ENCODE data around the gene TMEM107. TPM values are rescaled to one million over a fixed set of nuclear protein-coding genes. Genes with fewer than 3 reads are reported as not detected.

Gene TMEM107
- total RNA-seq, 1 experiment from 2014 or later = 30.1 TPM

DNA sequence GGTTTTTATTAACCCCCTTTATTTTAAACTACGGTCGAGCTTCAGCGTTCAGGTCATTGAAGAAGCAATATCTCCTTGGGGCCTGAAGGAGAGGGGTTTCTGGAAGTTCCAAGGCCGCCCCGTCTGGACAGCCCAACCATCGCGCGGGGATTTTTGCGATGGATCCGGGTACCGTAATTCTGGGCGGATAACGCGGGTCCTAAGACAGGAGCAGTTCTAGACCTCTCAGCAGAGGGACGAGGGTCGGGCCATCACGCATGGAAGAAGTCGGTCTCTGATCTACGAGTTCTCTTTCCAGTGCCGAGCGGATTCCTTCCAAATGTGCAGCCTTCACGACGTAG is 10.2 kb upstream of the TMEM107 start:
- no peaks in the 10 kb centered on the region for H3K9me3 ChIP-seq (ENCODE audit: control insufficient read depth in 1 of 2, insufficient read depth in 1 of 2, low read depth in 1 of 2, low read length in 2 of 2)
- H3K27me3 ChIP-seq (ENCODE audit: insufficient read depth, low read length) = no peaks in the 10 kb centered on the region
- no peaks in the 10 kb centered on the region for H4K20me1 ChIP-seq (ENCODE audit: insufficient read depth)
- intact Hi-C loops (cut with micrococcal nuclease) = loop anchor here (2.0 to 5.0 kb wide), 2 partner anchors 49 to 62 kb away; partner anchors contain the start of genes CTC1 and PFAS
- POLR2A ChIA-PET = interaction anchor here (1.3 to 6.9 kb wide), 4 partner anchors 11 to 38 kb away, joined by 3 to 63 read pairs (median 32); no protein-coding TSS in a partner anchor
- peak overlapping the region; percentile 70 for H3K27ac ChIP-seq (ENCODE audit: low read depth, low read length)
- no TSS peak for BruUV-seq (replicated peaks)
- CTCF ChIA-PET = interaction anchor here (0.6 to 1.2 kb wide), 5 partner anchors 24 to 68 kb away, joined by 3 to 4 read pairs (median 3); partner anchors contain the start of genes ALOXE3 and AURKB
- no peaks in the 10 kb centered on the region for H3K9me2 ChIP-seq (ENCODE audit: insufficient read depth)
- H3K9ac ChIP-seq (ENCODE audit: low read length) = peak overlapping the region; percentile 70
- ATAC-seq (peak; percentile 1; the same call in 1 of the 2 replicates), DNase-seq (ENCODE audit: low read depth, low spot score) (no peak)
- RAD21 ChIA-PET (ENCODE audit: low non-redundant PET in 1 of 2, low total read pairs in 2 of 2, uncharacterized antibody in 2 of 2, unreplicated experiment in 2 of 2) = interaction anchor here (0.8 to 1.0 kb wide), 2 partner anchors 36 kb away, joined by 3 to 4 read pairs; no protein-coding TSS in a partner anchor
- TF ChIP-seq EGR1 (IDR thresholded peaks at IDR 0.05; ENCODE audit: low read depth) = no peak
- 0 out of 2 replicates have a peak, but pooled peaks have one; percentile 11 for TF ChIP-seq POLR2AphosphoS5 (IDR thresholded peaks at IDR 0.05; ENCODE audit: low read depth, low read length)
- TF ChIP-seq, protein P1, sequence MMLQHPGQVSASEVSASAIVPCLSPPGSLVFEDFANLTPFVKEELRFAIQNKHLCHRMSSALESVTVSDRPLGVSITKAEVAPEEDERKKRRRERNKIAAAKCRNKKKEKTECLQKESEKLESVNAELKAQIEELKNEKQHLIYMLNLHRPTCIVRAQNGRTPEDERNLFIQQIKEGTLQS (IDR thresholded peaks at IDR 0.05) = no peak
- no peak for TF ChIP-seq TCF7L2 (IDR thresholded peaks at IDR 0.05; ENCODE audit: borderline replicate concordance, extremely low read depth, insufficient read depth, insufficient read length)
- TF ChIP-seq ELF1 (IDR thresholded peaks at IDR 0.05; ENCODE audit: borderline replicate concordance, low read depth) = no peak
- no peak; the same call in 1 of the 2 replicates for TF ChIP-seq RAD21 (IDR thresholded peaks at IDR 0.05; ENCODE audit: low read depth)
- TF ChIP-seq, protein P2, sequence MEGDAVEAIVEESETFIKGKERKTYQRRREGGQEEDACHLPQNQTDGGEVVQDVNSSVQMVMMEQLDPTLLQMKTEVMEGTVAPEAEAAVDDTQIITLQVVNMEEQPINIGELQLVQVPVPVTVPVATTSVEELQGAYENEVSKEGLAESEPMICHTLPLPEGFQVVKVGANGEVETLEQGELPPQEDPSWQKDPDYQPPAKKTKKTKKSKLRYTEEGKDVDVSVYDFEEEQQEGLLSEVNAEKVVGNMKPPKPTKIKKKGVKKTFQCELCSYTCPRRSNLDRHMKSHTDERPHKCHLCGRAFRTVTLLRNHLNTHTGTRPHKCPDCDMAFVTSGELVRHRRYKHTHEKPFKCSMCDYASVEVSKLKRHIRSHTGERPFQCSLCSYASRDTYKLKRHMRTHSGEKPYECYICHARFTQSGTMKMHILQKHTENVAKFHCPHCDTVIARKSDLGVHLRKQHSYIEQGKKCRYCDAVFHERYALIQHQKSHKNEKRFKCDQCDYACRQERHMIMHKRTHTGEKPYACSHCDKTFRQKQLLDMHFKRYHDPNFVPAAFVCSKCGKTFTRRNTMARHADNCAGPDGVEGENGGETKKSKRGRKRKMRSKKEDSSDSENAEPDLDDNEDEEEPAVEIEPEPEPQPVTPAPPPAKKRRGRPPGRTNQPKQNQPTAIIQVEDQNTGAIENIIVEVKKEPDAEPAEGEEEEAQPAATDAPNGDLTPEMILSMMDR (IDR thresholded peaks at IDR 0.05 in 2 of 3, conservative IDR thresholded peaks at IDR 0.05 in 1 of 3; ENCODE audit: borderline replicate concordance in 1 of 3, insufficient read depth in 1 of 3, low read depth in 2 of 3, low read length in 2 of 3) = peak in 1 of 3 experiments; percentile 35; a peak in 1 of 6 replicates
- TF ChIP-seq ZFX (IDR thresholded peaks at IDR 0.05) = no peak
- TF ChIP-seq, protein P3, sequence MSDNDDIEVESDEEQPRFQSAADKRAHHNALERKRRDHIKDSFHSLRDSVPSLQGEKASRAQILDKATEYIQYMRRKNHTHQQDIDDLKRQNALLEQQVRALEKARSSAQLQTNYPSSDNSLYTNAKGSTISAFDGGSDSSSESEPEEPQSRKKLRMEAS (IDR thresholded peaks at IDR 0.05) = peak; percentile 10; the same call in 1 of the 2 replicates
- no peak for TF ChIP-seq SIN3A (IDR thresholded peaks at IDR 0.05; ENCODE audit: low read depth)
- peak; percentile 76; the same call in 1 of the 2 replicates for TF ChIP-seq CBX3 (IDR thresholded peaks at IDR 0.05; ENCODE audit: low read depth)
- TF ChIP-seq JUND (IDR thresholded peaks at IDR 0.05) = no peak
- H3K4me2 ChIP-seq (ENCODE audit: low read length) = peak overlapping the region; percentile 95
- H3K79me2 ChIP-seq (ENCODE audit: insufficient read depth, low read length) = peaks cover 14% of the 10 kb centered on the region; the same call in 1 of the 2 replicates
- H3K4me1 ChIP-seq (ENCODE audit: control insufficient read depth in 1 of 2, insufficient read depth in 2 of 2, low read length in 2 of 2) = peaks cover 23 to 46% of the 10 kb centered on the region in 2 experiments
- H3K4me3 ChIP-seq (replicated peaks in 1 of 2; ENCODE audit: low read depth in 1 of 2, low read length in 2 of 2) = peak overlapping the region; percentile 41 to 62
- H2AFZ ChIP-seq (ENCODE audit: low read depth, low read length, poor library complexity, severe bottlenecking) = peak overlapping the region; percentile 56
- no peaks in the 10 kb centered on the region for H3K36me3 ChIP-seq (ENCODE audit: control insufficient read depth in 1 of 2, insufficient read depth in 2 of 2, low read length in 2 of 2)
